ENCODE measurements around the gene PDCD4.
A peak's percentile ranks its signal among the peaks of the same experiment; 100 is the strongest.

PDCD4 gene

DNA sequence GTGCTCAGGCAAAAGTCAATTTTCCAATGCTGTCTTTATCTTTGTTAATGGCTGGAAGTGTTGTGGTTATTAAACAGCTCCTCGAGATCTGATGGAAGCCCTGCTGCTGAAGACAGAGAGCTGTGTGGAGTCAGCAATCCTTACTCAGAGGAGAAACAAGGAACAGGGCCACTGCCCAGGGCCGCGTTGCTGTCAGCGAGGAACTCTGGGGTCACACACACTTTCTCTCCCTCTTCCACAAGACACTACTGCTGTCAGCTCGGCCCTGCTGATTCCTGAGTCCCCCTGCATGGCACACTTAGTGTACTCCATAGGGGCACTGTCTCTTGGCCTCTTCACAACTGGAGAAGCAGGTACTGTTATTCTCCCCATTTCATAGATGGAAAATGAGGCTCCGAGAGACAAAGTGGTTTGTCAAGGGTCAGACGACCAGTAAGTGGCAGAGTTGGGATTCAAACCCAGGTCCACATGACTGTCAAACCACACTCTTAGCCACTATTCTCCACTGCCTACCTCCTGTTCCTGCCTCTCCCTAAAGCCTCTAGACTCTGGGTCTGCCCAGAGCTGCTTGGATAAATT lies 29.3 kb upstream of the PDCD4 start:
- no peak for DNase-seq

DNA sequence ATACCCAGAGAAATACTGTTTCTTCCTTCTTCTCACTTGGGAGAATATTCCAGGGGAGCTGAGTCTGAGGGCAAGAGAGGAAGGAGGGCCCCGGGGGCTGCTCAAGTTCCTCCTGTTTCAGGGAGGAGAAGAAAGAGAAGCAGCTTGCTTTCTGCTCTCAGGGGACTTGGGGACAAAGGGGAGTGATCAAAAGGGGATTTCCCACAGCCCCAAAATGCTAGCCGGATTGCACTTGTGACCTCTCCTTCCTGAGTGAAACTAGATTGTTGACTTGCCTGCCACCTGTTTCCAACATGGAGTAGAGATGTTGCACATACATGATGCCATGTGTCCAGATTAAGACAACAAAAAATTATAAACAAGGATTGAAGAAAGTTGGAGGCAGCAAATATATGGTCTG lies 28.7 kb upstream of the PDCD4 start:
- peak; percentile 38 for DNase-seq

DNA sequence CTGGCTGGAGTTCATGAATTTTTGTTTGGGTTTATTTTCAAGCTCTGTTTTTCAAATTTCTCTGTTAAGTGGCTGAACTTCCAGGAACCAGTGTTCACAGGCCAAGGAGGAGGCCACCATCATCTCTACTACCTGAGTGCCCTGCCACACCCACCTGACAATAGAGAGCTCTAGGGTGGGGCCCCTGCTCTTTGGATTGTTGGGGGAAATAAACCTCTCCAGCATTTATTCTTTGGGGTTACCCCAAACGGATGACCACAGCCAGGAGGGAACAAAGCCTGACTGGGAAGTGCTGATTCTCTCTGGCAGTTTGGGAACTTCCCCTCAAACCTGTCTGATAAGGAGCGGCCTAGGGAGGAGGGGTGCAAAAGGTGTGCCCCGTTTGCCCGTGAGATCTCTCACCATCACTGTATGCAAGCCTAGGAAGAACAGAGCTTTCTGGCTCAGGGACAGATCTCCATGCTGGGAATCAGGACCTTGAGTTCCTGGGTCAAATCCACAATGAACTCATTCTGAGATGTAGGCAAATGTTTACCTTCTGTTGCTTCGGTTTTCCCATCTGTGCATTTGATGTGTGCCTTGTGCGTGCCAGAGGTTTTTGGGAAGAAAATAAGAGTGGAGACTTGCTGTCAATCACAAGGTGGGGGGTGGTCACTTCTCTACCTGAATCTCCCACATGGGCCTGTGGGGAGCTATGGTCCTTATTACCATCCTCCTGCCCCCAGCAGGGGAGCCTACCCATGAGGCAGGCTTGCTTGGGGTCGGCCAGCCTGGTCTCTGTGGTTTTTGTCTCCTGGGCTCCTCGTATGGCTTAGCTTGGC lies 27.7 kb upstream of the PDCD4 start:
- no peak for DNase-seq

DNA sequence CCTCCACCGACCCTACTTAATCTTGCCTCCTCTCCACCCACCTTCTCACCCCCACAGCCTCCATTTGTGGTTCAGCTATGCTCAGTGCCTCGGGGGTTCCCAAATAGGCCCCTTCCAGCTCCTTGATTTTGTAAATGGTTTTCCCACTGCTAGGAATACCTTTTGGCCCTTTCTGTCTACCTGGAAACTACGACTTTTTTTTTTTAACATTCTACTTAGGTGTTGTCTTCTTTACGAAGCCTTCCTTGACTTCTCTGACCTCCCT lies 27.2 kb upstream of the PDCD4 start:
- no peak for DNase-seq

DNA sequence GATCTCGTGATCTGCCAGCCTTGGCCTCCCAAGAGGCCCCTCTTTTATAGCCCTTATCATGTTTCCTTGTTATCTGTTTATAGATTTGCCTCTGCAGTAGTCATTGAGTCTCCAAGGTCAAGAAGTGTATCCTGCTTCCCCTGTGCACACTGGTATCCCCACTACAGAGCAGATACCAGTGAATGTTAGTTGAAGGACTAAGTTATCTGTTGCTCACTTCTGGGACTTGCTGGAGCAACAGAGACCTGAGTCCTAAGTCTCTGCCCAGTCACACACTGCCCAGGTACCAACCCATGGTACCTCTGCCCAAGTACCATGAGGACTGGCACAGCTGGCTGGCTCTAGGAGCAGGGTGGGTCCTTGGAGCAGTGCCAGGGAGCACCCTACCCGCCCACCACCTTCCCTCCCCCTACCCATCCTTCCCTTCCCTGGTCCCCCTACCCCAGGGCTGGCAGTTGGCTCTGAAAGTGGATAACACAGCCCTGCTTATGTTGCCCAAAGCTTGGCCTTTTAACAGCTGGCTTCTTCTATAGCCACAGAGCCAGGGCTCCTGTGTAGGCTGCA lies 26.5 kb upstream of the PDCD4 start:
- no peak for DNase-seq

DNA sequence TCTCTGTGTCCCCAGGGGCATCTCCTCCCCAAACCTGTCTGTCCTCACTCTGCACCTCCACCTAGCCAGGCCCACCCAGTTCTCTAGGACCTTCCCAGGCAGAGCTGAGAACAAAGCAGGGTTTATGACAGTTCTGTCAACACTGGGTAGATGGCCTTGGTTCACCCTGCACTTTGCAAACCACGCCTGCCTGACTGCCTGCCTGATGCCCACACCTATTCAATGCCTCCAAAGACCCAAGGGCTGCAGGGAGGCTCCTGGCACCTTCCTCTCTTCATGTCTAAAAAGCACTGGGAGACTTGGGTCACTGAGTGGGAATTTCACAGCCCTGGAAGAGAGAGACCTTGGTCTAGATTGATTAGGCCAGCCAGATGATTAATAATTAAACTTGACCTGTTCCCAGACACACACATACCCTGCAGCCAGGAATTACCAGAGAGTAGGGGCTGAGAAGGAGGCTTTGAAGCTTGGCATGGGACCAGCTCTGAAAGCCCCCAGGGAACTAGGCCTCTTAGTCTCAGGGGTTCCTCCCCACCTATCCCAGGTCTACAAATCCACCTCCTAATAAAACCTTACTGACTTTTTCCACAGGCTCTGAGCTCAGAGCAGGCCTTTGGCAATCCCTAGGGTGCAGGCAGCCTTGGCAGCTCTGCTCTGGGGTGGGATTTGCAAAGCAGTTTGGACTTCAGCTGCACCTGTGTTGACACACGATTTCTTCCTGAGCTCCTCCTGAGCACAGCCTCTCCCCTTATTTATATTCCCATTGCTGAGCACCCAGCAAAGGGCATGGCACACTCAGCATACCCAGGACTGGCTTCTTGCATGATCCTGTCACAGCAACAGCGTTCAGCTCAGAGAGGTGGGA lies 25.7 kb upstream of the PDCD4 start:
- DNase-seq: no peak

DNA sequence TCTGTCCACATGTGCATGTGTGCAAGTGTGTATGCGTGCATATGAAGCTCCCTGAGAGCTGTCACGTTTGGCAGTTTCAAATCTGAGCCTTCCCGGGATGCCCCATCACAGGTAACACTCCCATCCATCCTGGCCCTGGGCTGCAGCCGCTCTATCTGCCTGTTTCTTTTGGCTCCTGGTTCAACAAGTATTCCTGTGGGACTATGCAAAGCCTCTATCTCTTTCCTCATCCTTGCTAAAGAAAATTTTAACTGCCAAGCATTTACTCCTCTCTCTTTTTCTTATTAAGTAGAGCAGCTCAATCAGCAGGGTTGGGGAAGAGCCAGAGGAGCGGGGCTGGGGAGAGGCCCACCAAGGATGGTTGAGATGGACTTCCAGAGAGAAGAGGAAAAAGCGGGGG lies 24.4 kb upstream of the PDCD4 start:
- DNase-seq: no peak

DNA sequence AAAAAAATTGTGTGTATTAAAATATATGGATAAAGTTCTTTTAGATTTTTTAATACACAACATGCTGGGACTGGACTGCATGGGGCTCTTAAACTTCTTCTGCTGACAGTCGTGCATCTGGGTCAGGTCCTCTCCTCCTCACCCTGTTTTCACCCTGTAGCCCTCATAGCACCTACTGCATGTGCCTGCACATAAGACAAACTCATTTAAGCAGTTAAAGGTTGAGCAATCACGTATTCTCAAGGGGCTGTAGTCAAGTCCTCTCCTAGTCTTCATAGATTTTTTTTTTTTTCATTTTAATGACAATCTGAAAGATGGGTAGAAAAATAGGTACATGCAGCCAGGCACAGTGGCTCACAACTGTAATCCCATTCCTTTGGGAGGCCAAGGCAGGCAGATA lies 23.6 kb upstream of the PDCD4 start:
- no peak for DNase-seq

DNA sequence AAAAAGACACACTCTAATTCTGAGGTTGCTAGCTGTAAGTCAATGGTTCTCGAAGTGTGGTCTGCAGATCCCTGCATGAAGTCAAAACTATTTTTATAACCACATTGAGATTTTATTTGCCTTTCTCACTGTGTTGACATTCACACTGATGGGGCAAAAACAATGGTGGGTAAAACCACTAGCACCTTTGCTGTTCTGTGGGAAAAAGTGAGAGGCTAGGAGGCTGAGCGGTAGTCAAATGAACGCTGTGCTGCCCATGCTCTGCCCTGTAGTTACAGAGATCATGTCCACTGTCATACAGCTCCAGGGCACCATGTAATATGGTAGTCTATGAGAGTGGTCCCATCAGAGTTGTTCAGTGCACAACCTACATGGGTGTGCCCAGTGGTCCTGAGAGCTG lies 21.6 kb upstream of the PDCD4 start:
- no peak for DNase-seq

DNA sequence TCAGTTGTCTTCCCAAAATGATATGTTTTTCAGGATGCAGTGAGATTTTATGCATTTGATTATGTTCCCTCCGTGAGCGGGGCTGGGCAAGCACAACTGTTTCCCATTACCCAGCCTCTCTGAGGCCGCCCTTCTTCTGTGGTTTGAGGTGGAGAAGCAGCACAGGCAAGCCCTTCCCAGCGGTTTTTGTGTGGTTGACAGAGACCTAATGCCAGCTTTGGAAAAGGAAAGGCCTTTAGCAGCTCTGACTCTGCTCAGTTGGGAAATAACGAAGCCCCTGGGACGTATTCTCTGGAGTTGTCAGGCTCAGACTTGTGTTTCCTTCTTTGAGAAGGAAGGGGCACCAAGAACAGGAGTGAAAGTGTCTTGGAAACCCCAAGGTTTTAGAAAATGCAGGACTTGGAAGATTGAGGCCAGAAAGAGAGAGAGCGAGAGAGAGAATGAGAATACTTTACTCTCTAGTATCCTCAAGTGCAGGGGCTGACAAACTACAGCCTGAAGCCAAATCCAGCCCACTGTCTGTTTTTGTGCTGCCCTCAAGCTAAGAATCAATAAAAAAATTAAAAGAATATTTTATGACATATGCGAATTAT lies 20.6 kb upstream of the PDCD4 start:
- DNase-seq: no peak

DNA sequence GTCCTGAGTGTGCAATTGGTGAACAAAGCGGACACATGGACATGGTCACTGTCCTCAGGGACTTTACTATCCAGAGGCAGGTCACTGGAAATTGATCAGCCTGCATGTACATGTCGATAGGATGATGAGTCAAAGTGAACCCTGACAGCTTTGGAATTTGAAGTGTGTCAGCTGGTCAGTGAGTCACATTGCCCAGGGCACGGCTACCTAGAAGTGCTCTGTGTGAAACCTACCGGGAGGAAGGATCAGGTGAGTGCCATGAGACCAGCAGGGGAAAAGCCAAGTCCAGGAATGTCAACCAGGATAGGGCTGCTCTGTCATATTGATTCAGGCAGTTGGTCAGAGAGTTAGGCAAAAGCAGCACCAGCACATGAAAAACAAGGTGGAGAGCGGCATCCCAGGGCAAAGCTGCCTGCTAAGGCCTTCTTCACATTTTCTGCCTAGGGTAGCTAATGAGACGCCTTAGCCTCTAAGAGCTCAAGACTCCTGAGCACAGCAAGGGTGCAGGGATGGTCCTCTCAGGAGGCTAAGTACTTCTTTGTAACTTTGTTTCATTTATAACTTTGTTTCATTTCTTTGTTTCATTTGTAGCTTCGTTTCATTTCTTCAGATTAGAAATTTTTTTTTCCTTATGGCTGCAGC lies 19.4 kb upstream of the PDCD4 start:
- DNase-seq: peak; percentile 59

DNA sequence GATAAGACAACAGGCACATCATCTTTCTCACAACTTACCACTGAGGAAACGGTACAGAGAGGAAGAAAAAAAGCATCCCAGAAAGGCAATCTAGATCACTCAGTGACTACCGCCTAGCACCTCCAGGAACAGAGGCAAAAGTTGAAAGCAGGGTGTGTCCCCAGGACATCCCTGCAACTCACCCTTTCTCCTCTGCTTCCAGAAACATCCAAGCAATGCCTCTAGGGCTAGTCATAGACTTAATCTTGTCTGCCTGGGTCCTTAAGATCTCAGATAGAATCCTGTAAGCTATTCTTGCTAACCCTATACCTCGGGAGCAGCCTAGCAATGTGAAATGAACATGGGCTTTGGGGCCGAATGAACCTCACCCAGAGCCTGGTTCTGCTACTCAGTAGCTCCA lies 18.8 kb upstream of the PDCD4 start:
- DNase-seq: no peak

DNA sequence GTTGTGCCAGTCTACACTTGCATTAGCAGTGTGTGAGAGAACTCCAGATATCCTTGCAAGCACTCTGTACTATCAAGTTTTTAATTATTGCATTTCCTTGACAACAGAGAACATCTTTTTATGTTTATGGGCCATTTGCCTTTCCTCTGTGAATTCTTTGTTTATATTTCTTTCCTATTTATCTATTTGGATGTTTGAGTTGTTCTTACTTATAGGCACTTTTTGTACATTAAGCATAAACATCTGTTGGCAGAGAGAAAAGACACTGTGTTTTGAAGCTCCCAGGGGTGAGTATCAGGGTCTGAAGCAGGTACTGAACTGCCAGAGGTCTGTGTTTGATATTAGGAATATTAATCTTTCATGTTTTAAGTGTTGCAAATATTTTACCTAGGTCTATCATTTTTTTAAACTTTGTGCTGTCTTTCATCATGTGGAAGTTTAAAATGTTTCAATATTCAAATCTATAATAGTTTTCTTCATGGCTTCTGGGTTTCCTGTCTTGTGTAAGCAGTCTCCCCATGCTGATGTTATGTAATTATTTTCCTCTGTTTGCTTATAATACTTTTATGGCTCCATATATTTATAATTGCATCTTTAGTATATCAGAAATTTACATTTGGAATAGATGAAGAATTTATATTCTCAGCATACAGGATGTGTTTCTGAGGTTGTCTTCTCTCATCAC lies 17.7 kb upstream of the PDCD4 start:
- no peak for DNase-seq

DNA sequence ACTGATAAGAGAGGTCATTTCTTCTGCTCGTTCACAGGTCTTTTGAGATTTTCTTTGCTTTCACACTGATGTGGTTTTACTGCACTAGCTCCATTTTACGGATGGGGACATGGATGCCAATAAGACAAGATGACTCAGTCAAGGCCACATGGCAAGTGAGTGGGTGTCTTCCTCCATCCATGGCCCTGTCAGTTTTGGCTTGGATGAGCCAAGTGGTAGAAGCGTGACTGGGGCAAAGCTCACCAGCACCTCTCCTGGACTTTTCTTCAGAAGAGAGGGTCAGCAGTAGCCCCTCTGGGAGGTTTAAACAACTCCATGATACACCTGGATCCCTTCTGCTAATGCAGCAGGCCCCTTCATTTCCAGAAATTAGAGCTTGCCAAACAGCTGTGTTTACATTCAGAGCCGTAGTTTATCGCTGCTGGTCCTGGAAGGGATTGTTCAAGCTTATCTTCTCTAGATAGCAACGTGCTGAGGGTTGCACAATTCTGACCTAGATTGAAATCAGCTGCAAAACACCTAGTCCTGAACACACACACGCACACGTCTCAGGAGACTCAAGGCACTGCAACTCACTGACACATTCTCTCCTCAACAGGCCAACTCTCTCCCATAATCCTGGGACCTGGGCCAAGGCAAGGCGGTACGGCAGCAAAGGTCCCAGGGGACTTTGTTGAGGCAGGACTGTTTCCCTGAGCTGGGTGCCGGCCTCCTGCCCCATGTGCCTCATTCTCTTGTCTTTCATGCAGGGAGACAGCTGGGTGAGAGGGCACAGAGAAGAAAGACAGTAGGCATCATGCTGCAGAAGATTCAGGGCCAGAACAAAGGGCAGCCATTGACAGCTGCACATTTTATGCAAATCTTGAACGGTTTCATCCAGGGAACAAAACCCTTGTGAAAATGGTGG lies 14.2 kb upstream of the PDCD4 start:
- peak; percentile 33 for DNase-seq

DNA sequence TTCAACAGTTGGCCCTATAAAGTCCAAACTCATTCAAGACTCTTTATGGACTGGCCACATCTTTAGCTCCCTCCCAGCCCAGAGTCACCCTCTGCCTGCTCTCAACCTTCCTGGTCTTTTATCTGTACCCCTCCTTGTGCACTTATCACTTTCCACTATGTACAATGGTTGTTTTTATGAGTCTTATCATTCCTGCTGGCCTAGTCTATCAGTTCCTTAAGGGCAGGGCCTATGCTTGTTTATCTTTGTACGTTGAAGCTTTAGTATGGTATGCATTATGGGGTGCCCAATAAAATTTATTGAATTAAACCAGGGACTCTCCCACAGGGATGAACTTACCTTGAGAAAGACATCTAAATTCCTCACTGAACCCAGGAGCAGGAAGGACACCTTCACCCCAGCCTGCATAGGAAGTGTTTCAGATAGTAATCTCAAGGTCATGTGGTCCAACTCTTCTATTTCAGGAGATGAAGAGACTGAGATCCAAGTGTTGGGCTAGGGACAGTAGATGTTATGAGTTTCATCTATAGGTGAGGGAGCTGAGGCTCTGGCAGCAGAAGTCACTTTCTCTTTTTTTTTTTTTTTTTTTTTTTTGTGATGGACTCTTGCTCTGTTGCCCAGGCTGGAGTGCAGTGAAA lies 13.3 kb upstream of the PDCD4 start:
- DNase-seq: no peak

DNA sequence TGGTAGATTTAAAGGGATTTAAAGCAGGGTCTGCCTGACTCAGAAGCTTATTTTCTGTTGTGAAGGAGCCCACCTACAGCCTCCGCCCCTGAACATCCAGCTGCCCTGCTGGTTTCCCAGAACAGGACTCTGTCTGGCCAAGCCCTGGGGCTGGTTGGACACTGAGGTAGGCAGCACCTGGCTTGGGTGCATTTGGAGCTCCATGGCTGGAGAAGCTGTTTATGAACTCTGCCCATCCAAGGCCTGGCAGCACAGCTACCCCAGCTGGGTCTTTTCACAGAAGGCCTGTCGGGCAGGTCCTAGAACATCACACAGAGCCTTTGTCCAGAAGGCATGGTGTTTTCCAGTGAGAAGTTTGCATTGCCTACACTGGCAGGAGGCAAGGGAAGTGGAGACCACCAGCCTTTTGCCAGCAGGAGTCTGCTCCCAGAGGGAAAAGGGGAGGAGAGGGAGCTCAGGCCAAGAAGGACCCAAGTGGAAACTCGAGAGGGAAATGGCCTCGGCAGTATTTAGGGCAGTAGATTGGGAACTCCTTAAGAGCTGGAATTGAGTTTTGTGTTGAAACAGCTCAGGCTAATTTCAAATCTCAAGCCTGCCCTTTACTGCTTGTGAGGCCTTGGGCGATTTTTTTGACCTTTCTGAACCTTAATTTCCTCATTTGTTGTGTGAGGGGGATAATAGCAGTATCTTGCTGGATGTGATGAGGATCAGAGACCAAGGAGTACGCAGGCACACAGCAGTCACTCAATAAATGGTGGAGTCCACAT lies 12.3 kb upstream of the PDCD4 start:
- no peak for DNase-seq

DNA sequence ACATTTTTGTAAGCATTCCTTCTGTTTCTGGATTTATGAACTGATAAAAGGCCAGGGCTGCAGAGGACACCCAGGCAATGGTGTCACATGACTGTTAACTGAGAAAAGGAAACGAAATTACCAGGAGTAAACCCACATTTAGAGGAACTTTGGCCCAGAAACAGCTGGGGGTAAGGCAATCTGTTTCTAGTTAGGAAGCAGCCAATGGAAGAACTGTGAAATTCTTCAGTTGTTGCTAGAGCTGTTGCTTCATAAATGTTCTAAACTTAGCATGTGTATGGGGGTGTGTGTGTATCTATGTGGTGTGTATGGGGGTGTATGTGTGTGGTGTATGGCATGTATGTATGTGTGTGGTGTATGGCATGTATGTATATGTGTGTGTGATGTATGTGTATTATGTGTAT lies 11.8 kb upstream of the PDCD4 start:
- no peak for DNase-seq

DNA sequence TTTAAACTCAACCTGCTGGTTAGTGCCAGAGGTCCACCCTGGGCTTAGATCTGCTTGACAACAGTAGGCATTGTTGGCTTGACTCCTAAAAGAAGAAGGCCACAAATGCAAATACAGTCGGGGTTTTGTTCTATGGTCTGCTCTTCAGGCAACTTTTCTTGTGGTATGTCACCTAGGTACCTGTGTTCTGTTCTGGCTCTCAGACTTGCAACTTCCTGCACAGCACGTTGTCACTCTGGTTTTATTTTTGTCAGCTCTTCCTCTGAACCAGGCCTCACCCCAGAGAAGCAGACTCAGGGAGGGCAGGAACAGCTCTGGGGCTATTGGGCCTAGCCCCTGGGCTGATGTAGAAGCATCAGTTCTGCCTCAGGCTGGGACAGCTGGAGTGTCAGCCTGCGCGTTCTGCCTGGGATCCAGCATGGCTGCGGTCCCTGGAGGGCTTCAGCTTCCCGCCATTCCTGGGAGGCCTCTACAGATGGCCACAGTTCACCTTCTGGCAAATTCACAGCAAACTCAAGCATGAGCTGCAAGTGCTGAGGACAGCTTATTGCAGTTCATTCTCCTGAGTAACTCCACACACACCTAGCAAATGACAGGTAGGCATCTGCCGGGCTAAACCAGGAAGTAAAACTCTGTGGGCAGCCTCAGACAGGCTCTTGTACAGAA lies 11.0 kb upstream of the PDCD4 start:
- peak; percentile 26 for DNase-seq

DNA sequence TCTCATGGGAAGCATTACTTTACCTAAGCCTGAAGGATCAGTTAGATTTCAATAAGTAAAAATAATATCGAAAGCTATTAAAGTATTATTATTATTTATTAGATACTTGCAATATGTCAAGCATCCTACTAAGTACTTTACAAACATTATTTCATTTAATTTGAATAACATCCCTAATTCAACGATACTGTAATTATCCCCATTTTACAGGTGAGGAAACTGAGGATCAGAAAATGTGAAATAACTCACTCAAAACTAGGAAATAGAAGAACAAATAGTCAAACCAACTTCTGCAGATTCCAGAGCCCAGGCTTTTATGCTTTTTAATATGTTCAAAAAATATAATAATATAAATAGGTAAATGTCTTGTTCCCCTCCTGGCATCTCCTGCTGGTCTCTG lies 10.3 kb upstream of the PDCD4 start:
- no peak for DNase-seq

All from stimulated activated CD4-positive, alpha-beta T cell treated with anti-CD3 and anti-CD28 coated beads, Interleukin-15, amount 100 ng/mL, for 24 hours (primary cell).